ENCODE results near the gene THOC2. TPM values are rescaled to one million over a fixed set of nuclear protein-coding genes. Genes with fewer than 3 reads are reported as not detected.
"Not testable (repeated sequence)": the region's sequence is repeated elsewhere in the genome, so short reads cannot be mapped to it uniquely, and the experiment has no call there.

The THOC2 gene
- total RNA-seq, 1 donor from 2014 or later: 87.6 TPM

DNA sequence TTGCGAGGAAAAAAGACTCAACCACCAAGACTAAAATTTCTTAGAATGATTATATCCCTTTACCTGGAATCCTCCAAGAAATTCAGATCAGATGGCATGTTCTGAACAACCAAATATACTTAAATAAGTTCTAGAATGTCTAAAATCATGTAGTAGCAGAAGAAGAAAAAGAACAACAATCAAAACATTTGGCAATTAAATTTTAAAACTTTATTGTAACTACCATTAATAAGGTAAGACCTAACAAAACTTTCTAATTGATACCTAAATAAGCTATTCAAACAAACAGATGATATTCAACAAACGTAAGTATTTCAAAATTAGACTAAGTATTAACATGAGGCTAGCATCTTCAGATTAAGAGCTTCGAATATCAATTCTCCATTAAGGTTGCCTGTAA lies 4.3 kb downstream of the THOC2 start:
- Mint-ChIP-seq H3K9me3 (peaks cover 2% of the 10 kb centered on the region), H3K4me1 (ENCODE audit: low read depth) (peaks cover 38% of the 10 kb centered on the region), H3K4me3 (no peak overlapping the region), H3K36me3 (ENCODE audit: low read depth) (peaks cover 6% of the 10 kb centered on the region), H3K27me3 (ENCODE audit: insufficient read depth) (no peaks in the 10 kb centered on the region), H3K27ac (no peak overlapping the region)
- no peak for DNase-seq (ENCODE audit: low spot score)
- intact Hi-C loops (cut with micrococcal nuclease): no loop called here

DNA sequence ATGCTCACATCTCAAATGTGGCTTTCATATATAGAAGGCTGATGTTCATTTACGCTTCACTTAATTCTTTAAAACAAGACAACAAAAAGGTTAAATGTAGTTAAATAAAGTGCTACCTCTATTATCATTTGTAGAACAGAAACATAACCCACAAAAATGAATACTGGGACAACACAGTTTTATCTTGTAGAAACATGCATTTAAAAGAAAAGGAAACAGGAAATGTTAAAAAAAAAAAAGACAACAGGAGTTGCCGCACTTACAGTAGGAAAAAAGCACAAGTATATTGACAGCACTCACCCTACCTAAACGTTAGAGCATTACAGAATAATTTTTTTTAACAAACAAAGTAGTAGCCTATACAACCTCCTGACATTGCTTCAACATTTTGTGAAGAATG lies 4.8 kb downstream of the THOC2 start:
- intact Hi-C loops (cut with micrococcal nuclease): no loop called here
- no peak overlapping the region for H3K27ac Mint-ChIP-seq
- H3K9me3 Mint-ChIP-seq: peaks cover under 1% of the 10 kb centered on the region
- no peak for DNase-seq (ENCODE audit: low spot score)
- H3K36me3 Mint-ChIP-seq (ENCODE audit: low read depth): peaks cover 6% of the 10 kb centered on the region
- peak overlapping the region; percentile 2 for H3K4me3 Mint-ChIP-seq
- peaks cover 35% of the 10 kb centered on the region for H3K4me1 Mint-ChIP-seq (ENCODE audit: low read depth)
- no peaks in the 10 kb centered on the region for H3K27me3 Mint-ChIP-seq (ENCODE audit: insufficient read depth)

DNA sequence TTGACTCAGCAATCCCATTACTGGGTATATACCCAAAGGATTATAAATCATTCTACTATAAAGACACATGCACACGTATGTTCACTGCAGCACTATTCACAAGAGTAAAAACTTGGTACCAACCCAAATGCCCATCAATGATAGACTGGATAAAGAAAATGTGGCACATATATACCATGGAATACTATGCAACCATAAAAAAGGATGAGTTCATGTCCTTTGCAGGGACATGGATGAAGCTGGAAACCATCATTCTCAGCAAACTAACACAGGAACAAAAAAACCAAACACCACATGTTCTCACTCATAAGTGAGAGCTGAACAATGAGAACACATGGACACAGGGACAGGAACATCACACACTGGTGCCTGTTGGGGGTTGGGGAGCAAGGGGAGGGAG lies 10.7 kb downstream of the THOC2 start:
- DNase-seq (ENCODE audit: low spot score); H3K27me3 Mint-ChIP-seq (ENCODE audit: insufficient read depth); H3K27ac Mint-ChIP-seq; intact Hi-C loops (cut with micrococcal nuclease); H3K9me3 Mint-ChIP-seq; H3K36me3 Mint-ChIP-seq (ENCODE audit: low read depth); H3K4me1 Mint-ChIP-seq (ENCODE audit: low read depth); H3K4me3 Mint-ChIP-seq: not testable (repeated sequence)

DNA sequence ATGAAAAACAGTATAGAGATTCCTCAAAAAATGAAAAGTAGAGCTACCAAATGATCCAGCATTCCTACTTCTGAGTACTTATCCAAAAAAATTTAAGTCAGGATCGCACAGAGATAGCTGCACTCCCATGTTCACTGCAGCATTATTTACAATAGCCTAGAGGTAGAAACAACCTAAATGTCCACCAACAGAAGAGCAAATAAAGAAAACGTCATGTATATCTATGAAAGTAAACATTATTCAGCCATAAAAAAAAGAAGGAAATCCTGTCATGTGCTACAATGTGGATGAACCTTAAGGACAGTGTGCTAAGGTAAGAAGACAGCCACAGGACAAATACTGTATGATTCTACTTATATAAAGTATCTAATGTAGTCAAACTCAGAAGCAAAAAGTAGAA lies 12.4 kb downstream of the THOC2 start:
- DNase-seq (ENCODE audit: low spot score): no peak
- H3K4me1 Mint-ChIP-seq (ENCODE audit: low read depth): peaks cover 9% of the 10 kb centered on the region

DNA sequence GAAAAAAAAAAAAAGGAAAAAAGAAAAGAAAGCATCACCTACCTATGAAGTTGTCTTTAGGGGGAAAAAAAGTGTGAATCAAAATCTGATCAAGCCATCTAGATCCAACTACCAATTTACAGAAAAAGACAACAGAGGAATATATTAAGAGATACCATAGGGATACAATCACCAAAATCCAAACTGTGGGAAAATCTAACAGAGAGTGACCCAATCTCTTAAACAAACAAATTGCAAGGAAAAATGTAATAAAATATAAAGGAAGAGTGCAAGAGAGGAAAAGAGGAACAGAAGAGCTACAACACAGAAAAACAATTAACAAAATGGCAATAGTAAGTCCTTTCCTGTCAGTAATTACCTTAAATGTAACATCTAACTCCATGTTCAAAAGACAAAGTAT lies 19.0 kb downstream of the THOC2 start:
- H3K4me3 Mint-ChIP-seq: no peak overlapping the region
- no peaks in the 10 kb centered on the region for H3K9me3 Mint-ChIP-seq
- DNase-seq (ENCODE audit: low spot score): no peak
- peaks cover 5% of the 10 kb centered on the region for H3K4me1 Mint-ChIP-seq (ENCODE audit: low read depth)
- H3K27me3 Mint-ChIP-seq (ENCODE audit: insufficient read depth): no peaks in the 10 kb centered on the region
- peaks cover 4% of the 10 kb centered on the region for H3K36me3 Mint-ChIP-seq (ENCODE audit: low read depth)
- H3K27ac Mint-ChIP-seq: no peak overlapping the region
- intact Hi-C loops (cut with micrococcal nuclease): no loop called here

More for the DNA sequence above, 12.4 kb downstream of the THOC2 start:
- Mint-ChIP-seq H3K9me3 (no peaks in the 10 kb centered on the region), H3K27me3 (ENCODE audit: insufficient read depth) (no peaks in the 10 kb centered on the region), H3K4me3 (no peak overlapping the region), H3K36me3 (ENCODE audit: low read depth) (peaks cover 7% of the 10 kb centered on the region), H3K27ac (no peak overlapping the region)
- intact Hi-C loops (cut with micrococcal nuclease): no loop called here

DNA sequence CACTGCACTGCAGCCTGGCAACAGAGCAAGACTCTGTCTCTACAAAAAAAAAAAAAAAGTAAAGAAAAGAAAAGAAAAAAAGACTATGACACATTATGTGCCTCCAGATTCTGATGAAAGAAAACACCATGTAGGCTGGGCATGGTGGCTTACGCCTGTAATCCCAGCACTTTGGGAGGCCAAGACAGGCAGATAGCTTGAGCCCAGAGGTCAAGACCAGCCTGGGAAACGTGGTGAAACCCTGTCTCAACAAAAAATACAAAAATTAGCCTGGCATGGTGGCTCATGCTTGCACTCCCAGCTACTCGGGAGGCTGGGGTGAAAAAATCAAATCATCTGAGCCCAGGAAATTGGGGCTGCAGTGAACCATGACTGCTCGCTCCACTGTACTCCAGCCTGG lies 19.4 kb downstream of the THOC2 start:
- Mint-ChIP-seq H3K27ac (no peak overlapping the region), H3K4me3 (no peak overlapping the region), H3K36me3 (ENCODE audit: low read depth) (peaks cover 4% of the 10 kb centered on the region), H3K4me1 (ENCODE audit: low read depth) (peaks cover 5% of the 10 kb centered on the region), H3K27me3 (ENCODE audit: insufficient read depth) (no peaks in the 10 kb centered on the region), H3K9me3 (no peaks in the 10 kb centered on the region)
- intact Hi-C loops (cut with micrococcal nuclease): no loop called here
- no peak for DNase-seq (ENCODE audit: low spot score)

DNA sequence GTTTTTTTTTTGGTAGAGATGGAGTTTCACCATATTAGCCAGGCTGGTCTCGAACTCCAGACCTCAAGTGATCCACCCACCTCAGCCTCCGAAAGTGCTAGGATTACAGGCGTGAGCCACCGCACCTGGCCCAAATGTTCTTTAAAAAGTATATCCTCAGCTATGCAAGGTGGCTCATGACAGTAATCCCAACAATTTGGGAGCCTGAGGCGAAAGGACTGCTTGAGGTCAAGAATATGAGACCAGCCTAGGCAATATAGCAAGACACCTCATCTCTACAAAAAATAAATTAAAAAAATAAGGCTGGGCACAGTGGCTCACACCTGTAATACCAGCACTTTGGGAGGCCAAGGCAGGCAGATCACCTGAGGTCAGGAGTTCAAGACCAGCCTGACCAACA lies 21.7 kb downstream of the THOC2 start:
- DNase-seq (ENCODE audit: low spot score); H3K27ac Mint-ChIP-seq; H3K4me3 Mint-ChIP-seq; H3K4me1 Mint-ChIP-seq (ENCODE audit: low read depth); H3K9me3 Mint-ChIP-seq; H3K27me3 Mint-ChIP-seq (ENCODE audit: insufficient read depth); intact Hi-C loops (cut with micrococcal nuclease); H3K36me3 Mint-ChIP-seq (ENCODE audit: low read depth): not testable (repeated sequence)

DNA sequence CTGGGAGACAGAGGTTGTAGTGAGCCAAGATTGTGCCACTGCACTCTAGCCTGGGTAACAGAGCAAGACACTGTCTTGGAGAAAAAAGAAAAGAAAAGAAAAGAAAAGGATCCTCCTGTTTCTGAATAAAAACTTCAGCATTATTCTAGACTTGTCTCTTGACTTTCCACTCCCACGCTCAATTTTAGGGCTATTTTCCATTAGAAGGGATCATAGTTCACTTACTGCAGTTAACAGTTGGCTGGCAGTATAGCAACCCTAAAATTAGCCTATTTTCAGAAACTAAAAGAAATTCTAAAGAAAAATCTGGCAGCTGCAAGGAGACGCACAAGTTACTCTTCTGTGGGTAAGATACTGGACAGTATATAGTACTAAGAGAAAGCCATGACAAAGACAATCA lies 28.1 kb downstream of the THOC2 start:
- no peak overlapping the region for H3K27ac Mint-ChIP-seq

DNA sequence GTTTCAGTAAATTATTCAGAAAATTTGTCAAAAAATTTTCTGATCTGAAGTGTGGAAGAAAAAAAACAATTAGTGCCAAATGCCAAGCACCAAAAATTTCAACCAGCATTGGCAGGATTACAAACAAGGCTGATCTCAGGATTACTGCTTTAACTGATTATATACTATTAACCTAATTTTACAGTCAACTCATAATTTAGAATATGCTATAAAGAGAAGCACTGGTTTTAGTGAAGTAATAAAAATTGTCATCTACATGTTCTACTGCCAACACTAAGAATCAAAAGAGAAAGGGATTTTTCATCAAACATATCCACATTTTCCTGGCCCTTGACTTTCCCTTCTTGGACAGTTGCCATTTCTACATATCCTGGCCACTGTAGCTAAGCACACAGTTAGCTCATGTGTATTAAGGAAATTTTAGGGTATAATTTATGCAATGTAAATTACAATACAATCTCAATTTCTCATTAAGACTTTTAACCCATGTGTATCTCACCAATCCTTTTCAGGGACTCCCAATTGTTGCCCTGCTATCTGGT lies 33.8 kb downstream of the THOC2 start:
- no peak overlapping the region for H3K4me3 Mint-ChIP-seq
- no peak overlapping the region for H3K27ac Mint-ChIP-seq
- DNase-seq (ENCODE audit: low spot score): no peak
- no peaks in the 10 kb centered on the region for H3K4me1 Mint-ChIP-seq (ENCODE audit: low read depth)
- no peaks in the 10 kb centered on the region for H3K9me3 Mint-ChIP-seq
- intact Hi-C loops (cut with micrococcal nuclease): no loop called here
- peaks cover 4% of the 10 kb centered on the region for H3K36me3 Mint-ChIP-seq (ENCODE audit: low read depth)
- no peaks in the 10 kb centered on the region for H3K27me3 Mint-ChIP-seq (ENCODE audit: insufficient read depth)

More for the DNA sequence above, 28.1 kb downstream of the THOC2 start:
- Mint-ChIP-seq H3K4me3 (no peak overlapping the region), H3K27me3 (ENCODE audit: insufficient read depth) (no peaks in the 10 kb centered on the region), H3K4me1 (ENCODE audit: low read depth) (peaks cover 11% of the 10 kb centered on the region), H3K9me3 (no peaks in the 10 kb centered on the region), H3K36me3 (ENCODE audit: low read depth) (peaks cover 2% of the 10 kb centered on the region)
- no peak for DNase-seq (ENCODE audit: low spot score)
- intact Hi-C loops (cut with micrococcal nuclease): no loop called here

DNA sequence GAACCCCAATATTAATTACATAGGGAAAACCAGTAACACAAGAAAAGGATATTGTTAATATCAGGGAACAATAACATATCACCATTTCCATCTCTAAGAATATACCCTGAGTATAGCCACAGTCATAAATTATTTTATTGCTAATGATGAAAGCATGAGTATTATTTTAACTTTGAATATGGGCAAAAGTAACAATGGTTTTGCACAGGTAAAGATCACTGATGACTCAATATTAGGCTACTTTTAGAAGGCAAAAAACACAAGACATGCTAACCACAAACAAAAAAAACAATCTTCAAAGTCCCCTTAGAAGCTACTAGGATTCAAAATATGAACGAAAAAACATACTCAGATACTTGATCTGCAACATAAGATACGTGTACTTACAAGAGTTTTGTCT lies 36.5 kb downstream of the THOC2 start:
- no peaks in the 10 kb centered on the region for H3K9me3 Mint-ChIP-seq
- H3K4me3 Mint-ChIP-seq: no peak overlapping the region
- no peak overlapping the region for H3K27ac Mint-ChIP-seq
- no peak for DNase-seq (ENCODE audit: low spot score)
- H3K36me3 Mint-ChIP-seq (ENCODE audit: low read depth): peaks cover 6% of the 10 kb centered on the region
- no peaks in the 10 kb centered on the region for H3K4me1 Mint-ChIP-seq (ENCODE audit: low read depth)
- intact Hi-C loops (cut with micrococcal nuclease): no loop called here
- no peaks in the 10 kb centered on the region for H3K27me3 Mint-ChIP-seq (ENCODE audit: insufficient read depth)

DNA sequence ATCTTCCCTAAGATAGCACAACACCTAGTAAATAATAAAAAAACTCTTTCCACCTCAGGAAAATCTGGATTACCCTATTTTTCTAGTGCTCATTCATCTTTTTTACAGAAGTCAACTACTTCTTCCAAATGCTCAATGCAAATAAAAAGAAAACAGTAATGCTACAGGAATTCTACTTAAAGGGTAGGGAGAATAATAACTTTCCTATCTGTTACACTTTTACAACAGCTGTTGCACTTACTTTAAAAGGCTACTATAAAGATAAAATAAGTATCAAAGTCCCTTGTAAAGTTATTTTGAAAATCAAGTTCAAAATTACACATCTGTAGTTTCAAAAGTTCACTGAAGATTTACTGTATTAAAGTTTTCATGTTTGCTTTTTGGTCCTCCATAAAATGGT lies 37.6 kb downstream of the THOC2 start:
- no peak for DNase-seq (ENCODE audit: low spot score)
- Mint-ChIP-seq H3K9me3 (no peaks in the 10 kb centered on the region), H3K4me1 (ENCODE audit: low read depth) (no peaks in the 10 kb centered on the region)

DNA sequence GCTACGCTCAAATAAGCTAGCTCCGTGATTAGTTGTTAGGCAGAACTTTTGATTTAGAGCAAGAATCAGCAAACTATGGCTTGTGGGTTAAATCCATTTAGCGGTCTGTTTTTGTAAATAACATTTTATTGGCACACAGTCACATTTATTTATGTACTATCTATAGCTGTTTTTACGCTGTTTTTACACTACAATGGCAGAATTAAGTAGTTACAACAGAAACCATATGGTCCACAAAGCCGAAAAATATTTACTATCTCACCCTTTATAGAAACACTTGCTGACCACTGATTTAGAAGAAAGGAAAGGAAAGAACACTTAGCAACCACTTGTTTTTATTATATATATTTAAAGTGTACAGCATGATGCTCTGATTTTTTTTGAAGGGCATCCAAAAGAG lies 41.1 kb downstream of the THOC2 start:
- no peak overlapping the region for H3K4me3 Mint-ChIP-seq
- H3K27ac Mint-ChIP-seq: no peak overlapping the region
- H3K36me3 Mint-ChIP-seq (ENCODE audit: low read depth): peaks cover 10% of the 10 kb centered on the region
- DNase-seq (ENCODE audit: low spot score): no peak
- no peaks in the 10 kb centered on the region for H3K9me3 Mint-ChIP-seq
- intact Hi-C loops (cut with micrococcal nuclease): no loop called here
- no peaks in the 10 kb centered on the region for H3K27me3 Mint-ChIP-seq (ENCODE audit: insufficient read depth)
- H3K4me1 Mint-ChIP-seq (ENCODE audit: low read depth): no peaks in the 10 kb centered on the region

More for the DNA sequence above, 37.6 kb downstream of the THOC2 start:
- Mint-ChIP-seq H3K36me3 (ENCODE audit: low read depth) (peaks cover 9% of the 10 kb centered on the region), H3K27me3 (ENCODE audit: insufficient read depth) (no peaks in the 10 kb centered on the region), H3K27ac (no peak overlapping the region), H3K4me3 (no peak overlapping the region)
- intact Hi-C loops (cut with micrococcal nuclease): no loop called here

DNA sequence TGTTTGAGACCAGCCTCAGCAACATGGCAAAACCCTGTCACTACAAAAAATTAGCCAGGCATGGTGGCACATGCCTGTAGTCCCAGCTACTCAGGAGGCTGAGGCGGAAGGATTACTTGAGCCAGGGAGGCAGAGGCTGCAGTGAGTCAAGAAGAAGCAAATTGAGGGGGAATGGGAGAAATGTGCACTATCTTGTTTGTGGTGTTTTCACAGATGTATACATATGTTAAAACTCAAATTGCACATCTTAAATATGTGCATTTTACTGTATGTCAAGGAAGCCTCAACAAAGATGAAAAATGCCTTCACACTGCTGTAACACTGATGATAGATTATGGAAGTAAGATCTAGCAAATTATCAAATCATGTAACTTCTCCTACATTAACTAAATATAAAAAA lies 44.3 kb downstream of the THOC2 start:
- peaks cover 10% of the 10 kb centered on the region for H3K36me3 Mint-ChIP-seq (ENCODE audit: low read depth)
- no peaks in the 10 kb centered on the region for H3K9me3 Mint-ChIP-seq
- intact Hi-C loops (cut with micrococcal nuclease): loop anchor here (10.0 kb wide), 1 partner anchor 46 kb away; the partner anchor contains the start of gene THOC2
- H3K4me1 Mint-ChIP-seq (ENCODE audit: low read depth): no peaks in the 10 kb centered on the region
- no peak overlapping the region for H3K4me3 Mint-ChIP-seq
- H3K27me3 Mint-ChIP-seq (ENCODE audit: insufficient read depth): no peaks in the 10 kb centered on the region
- no peak overlapping the region for H3K27ac Mint-ChIP-seq
- DNase-seq (ENCODE audit: low spot score): no peak

DNA sequence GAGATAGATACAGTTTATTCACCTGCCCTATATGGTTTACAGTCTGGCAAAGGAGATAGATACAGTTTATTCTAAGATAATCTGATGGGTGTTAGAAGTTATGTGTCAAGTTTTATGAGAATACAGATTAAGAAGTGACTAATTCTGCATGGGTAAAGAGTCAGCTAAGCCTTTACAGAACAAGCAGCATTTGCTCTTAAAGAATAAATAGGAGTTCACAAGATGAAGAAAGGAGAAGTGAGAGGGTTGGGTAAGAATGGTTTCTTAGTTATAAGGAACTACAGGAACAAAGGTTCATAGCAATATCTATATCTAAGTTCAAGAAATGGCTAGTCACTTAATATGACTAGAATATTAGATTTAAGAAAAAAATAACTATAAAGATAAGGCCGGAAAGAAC lies 47.6 kb downstream of the THOC2 start:
- Mint-ChIP-seq H3K27ac (no peak overlapping the region), H3K4me1 (ENCODE audit: low read depth) (no peaks in the 10 kb centered on the region), H3K9me3 (no peaks in the 10 kb centered on the region), H3K36me3 (ENCODE audit: low read depth) (peaks cover 20% of the 10 kb centered on the region), H3K4me3 (no peak overlapping the region), H3K27me3 (ENCODE audit: insufficient read depth) (no peaks in the 10 kb centered on the region)
- intact Hi-C loops (cut with micrococcal nuclease): loop anchor here (10.0 kb wide), 1 partner anchor 50 kb away; the partner anchor contains the start of gene THOC2
- no peak for DNase-seq (ENCODE audit: low spot score)

All from activated T-helper 1 cell treated with anti-CD3 and anti-CD28 coated beads, Interleukin-12 subunit alpha, Interleukin-12 subunit beta, Interleukin-2, Interleukin-4 antibody, amounts not matched to agents 30 ng/mL and 10 ng/mL and 1 ng/mL, durations not matched to agents 14 hours and 24 hours and 36 hours (primary cell).